ENCODE results near the gene GRAMD1B. TPM values are rescaled to one million over a fixed set of nuclear protein-coding genes. Genes with fewer than 3 reads are reported as not detected.

The GRAMD1B gene
- total RNA-seq, 2 donors from 2014 or later, result 0.66 to 3.4 TPM

GRCh38 chr11:123438131-123438627, 8.1 kb downstream of the GRAMD1B start:
- no peak overlapping the region for H3K4me3 ChIP-seq
- 43 to 50% methylated on average over 7 of the region's 7 CpGs for WGBS, 2 donors
- ATAC-seq, result no peak
- no peak for TF ChIP-seq POLR2A (IDR thresholded peaks at IDR 0.05)
- TF ChIP-seq, protein P1, sequence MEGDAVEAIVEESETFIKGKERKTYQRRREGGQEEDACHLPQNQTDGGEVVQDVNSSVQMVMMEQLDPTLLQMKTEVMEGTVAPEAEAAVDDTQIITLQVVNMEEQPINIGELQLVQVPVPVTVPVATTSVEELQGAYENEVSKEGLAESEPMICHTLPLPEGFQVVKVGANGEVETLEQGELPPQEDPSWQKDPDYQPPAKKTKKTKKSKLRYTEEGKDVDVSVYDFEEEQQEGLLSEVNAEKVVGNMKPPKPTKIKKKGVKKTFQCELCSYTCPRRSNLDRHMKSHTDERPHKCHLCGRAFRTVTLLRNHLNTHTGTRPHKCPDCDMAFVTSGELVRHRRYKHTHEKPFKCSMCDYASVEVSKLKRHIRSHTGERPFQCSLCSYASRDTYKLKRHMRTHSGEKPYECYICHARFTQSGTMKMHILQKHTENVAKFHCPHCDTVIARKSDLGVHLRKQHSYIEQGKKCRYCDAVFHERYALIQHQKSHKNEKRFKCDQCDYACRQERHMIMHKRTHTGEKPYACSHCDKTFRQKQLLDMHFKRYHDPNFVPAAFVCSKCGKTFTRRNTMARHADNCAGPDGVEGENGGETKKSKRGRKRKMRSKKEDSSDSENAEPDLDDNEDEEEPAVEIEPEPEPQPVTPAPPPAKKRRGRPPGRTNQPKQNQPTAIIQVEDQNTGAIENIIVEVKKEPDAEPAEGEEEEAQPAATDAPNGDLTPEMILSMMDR (IDR thresholded peaks at IDR 0.05), result no peak
- H3K27ac ChIP-seq, result no peak overlapping the region
- H3K9me3 ChIP-seq, result no peaks in the 10 kb centered on the region
- DNase-seq, result no peak
- H3K4me1 ChIP-seq, result no peaks in the 10 kb centered on the region
- intact Hi-C loops (cut with DNase I), result no loop called here
- H3K27me3 ChIP-seq, result no peaks in the 10 kb centered on the region
- H3K36me3 ChIP-seq (replicated peaks in 1 of 2; ENCODE audit: insufficient read depth in 1 of 2, low read depth in 2 of 2), result no peaks in the 10 kb centered on the region

DNA sequence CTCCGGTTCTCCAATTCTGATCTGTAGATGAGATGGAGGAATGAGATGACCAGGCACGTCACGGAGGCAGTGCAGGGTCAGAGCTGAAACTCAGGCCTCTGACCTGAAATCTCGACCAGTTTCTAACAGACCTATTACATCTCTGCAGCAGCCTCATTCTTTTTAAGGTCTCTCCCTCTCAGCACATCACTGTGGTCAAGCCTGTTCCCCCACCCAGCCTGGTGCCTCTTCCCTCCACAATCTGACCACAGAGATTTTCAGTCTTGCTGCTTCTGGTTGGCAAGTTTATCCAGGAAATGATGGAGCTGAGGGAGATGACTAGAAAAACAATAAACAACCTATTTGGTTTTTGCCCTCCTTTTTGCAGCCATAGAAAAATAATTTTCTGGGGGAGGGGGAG, 9.5 kb downstream of the GRAMD1B start:
- DNase-seq, result no peak
- H3K9me3 ChIP-seq, result no peaks in the 10 kb centered on the region
- no peaks in the 10 kb centered on the region for H3K4me1 ChIP-seq
- TF ChIP-seq, protein P1 (IDR thresholded peaks at IDR 0.05), result no peak
- TF ChIP-seq POLR2A (IDR thresholded peaks at IDR 0.05), result no peak
- 67 to 69% methylated on average over 4 of the region's 4 CpGs for WGBS, 2 donors
- H3K36me3 ChIP-seq (replicated peaks in 1 of 2; ENCODE audit: insufficient read depth in 1 of 2, low read depth in 2 of 2), result no peaks in the 10 kb centered on the region
- no peaks in the 10 kb centered on the region for H3K27me3 ChIP-seq
- no peak overlapping the region for H3K4me3 ChIP-seq
- ATAC-seq, result no peak
- no peak overlapping the region for H3K27ac ChIP-seq
- intact Hi-C loops (cut with DNase I), result no loop called here

DNA sequence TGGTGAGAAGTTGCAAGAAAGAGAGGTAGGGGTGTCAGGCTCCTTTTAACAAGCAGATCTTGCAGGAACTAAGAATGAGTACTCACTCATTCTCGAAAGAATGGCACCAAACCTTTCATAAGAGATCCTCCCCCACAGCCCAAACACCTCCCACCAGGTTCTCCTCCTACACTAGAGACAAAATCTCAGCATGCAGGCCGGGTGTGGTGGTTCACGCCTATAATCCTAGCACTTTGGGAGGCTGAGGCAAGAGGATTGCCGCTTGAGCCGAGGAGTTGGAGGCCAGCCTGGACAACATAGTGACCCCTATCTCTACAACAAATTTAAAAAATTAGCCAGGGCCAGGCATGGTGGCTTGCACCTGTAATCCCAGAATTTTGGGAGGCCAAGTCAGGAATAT, 11.1 kb downstream of the GRAMD1B start:
- ATAC-seq (no peak), DNase-seq (no peak)
- intact Hi-C loops (cut with DNase I), result no loop called here
- Histone ChIP-seq H3K4me1 (no peaks in the 10 kb centered on the region), H3K4me3 (no peak overlapping the region), H3K27ac (no peak overlapping the region), H3K36me3 (replicated peaks in 1 of 2; ENCODE audit: insufficient read depth in 1 of 2, low read depth in 2 of 2) (no peaks in the 10 kb centered on the region), H3K9me3 (no peaks in the 10 kb centered on the region), H3K27me3 (no peaks in the 10 kb centered on the region)
- TF ChIP-seq POLR2A (IDR thresholded peaks at IDR 0.05), result no peak
- TF ChIP-seq, protein P1 (IDR thresholded peaks at IDR 0.05), result no peak
- 88% methylated on average over 5 of the region's 5 CpGs for WGBS, 2 donors

GRCh38 chr11:123443851-123444623, 14.0 kb downstream of the GRAMD1B start:
- TF ChIP-seq, protein P1 (IDR thresholded peaks at IDR 0.05), result no peak
- TF ChIP-seq POLR2A (IDR thresholded peaks at IDR 0.05), result no peak
- no peak for DNase-seq
- no peaks in the 10 kb centered on the region for H3K9me3 ChIP-seq
- no peak overlapping the region for H3K27ac ChIP-seq
- ATAC-seq, result no peak
- H3K4me3 ChIP-seq, result no peak overlapping the region
- no peaks in the 10 kb centered on the region for H3K27me3 ChIP-seq
- intact Hi-C loops (cut with DNase I), result no loop called here
- no peaks in the 10 kb centered on the region for H3K4me1 ChIP-seq
- WGBS, 2 donors, result 71 to 80% methylated on average over 5 of the region's 5 CpGs
- H3K36me3 ChIP-seq (replicated peaks in 1 of 2; ENCODE audit: insufficient read depth in 1 of 2, low read depth in 2 of 2), result no peaks in the 10 kb centered on the region

DNA sequence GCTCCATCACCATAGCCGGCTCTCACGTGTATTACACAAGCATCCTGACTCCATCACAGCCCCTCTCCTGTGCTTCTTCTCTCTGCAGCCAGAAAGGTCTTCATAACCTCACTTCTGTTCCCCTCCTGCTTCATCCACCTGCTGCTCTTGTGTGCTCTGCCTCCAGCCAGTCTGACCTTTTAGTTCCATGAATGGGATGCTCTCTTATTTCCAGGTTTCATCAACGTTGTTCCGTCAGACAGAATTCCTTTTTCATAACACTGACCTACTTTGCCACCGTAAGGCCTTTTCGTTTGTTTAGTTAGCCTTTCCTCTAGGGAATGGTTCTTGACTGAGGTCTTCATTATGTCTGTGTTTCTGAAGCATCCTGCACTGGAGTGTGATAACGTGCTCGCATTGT, 18.8 kb downstream of the GRAMD1B start:
- no peaks in the 10 kb centered on the region for H3K4me1 ChIP-seq
- H3K36me3 ChIP-seq (replicated peaks in 1 of 2; ENCODE audit: insufficient read depth in 1 of 2, low read depth in 2 of 2), result no peaks in the 10 kb centered on the region
- H3K9me3 ChIP-seq, result no peaks in the 10 kb centered on the region
- ATAC-seq, result no peak
- DNase-seq, result no peak
- no peak overlapping the region for H3K4me3 ChIP-seq
- H3K27me3 ChIP-seq, result no peaks in the 10 kb centered on the region
- TF ChIP-seq, protein P1 (IDR thresholded peaks at IDR 0.05), result no peak
- intact Hi-C loops (cut with DNase I), result no loop called here
- WGBS, 2 donors, result 59 to 63% methylated on average over 8 of the region's 8 CpGs
- no peak overlapping the region for H3K27ac ChIP-seq
